Measurements from ENCODE around the gene IMPG1.

The IMPG1 gene

GRCh38 chr6:75884822-75885221, 187.6 kb downstream of the IMPG1 start:
- in situ Hi-C loops (cut with MboI; ENCODE audit: low sequenced_read_pairs, unreplicated experiment) = no loop called here
- TF ChIP-seq, protein P1, sequence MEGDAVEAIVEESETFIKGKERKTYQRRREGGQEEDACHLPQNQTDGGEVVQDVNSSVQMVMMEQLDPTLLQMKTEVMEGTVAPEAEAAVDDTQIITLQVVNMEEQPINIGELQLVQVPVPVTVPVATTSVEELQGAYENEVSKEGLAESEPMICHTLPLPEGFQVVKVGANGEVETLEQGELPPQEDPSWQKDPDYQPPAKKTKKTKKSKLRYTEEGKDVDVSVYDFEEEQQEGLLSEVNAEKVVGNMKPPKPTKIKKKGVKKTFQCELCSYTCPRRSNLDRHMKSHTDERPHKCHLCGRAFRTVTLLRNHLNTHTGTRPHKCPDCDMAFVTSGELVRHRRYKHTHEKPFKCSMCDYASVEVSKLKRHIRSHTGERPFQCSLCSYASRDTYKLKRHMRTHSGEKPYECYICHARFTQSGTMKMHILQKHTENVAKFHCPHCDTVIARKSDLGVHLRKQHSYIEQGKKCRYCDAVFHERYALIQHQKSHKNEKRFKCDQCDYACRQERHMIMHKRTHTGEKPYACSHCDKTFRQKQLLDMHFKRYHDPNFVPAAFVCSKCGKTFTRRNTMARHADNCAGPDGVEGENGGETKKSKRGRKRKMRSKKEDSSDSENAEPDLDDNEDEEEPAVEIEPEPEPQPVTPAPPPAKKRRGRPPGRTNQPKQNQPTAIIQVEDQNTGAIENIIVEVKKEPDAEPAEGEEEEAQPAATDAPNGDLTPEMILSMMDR (IDR thresholded peaks at IDR 0.05; ENCODE audit: borderline replicate concordance, control extremely low read depth, extremely low read depth, insufficient read depth, missing control alignments) = no peak
- DNase-seq (ENCODE audit: low spot score) = no peak

DNA sequence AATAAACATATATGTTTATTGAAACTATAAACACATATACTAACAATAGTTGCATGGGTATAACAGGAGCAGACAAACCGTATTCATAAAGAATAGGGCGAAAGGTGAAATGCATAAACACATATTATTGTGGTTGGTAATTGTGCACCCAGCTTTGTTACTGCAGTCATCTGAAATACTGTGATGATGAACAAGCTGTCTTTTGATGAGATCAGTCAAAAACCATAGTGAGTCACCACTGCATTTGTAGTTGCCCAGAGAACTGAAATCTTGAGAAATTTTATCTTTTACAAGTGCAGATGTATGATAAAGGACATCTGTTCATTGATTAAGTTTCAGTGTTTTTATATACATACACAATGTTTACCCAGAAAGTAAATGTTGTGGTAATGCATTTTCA, 189.7 kb downstream of the IMPG1 start:
- TF ChIP-seq, protein P1 (IDR thresholded peaks at IDR 0.05; ENCODE audit: borderline replicate concordance, control extremely low read depth, extremely low read depth, insufficient read depth, missing control alignments) = no peak
- no peak for DNase-seq (ENCODE audit: low spot score)
- in situ Hi-C loops (cut with MboI; ENCODE audit: low sequenced_read_pairs, unreplicated experiment) = no loop called here

DNA sequence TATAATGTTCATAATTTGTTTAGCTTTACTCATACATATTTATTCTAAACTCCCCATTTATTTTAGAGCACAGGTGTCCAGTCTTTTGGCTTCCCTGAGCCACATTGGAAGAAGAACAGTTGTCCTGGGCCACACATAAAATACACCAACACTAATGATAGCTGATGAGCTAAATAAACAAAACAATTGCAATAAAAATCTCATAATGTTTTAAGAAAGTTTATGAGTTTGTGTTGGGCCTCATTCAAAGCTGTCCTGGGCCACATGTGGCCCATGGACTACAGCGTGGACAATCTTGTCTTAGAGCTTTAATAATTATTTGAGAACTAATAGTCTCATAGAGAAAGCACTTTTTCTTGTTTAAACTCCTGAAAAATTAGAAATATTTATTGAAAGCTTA, 192.2 kb downstream of the IMPG1 start:
- in situ Hi-C loops (cut with MboI; ENCODE audit: low sequenced_read_pairs, unreplicated experiment) = no loop called here
- DNase-seq (ENCODE audit: low spot score) = no peak

DNA sequence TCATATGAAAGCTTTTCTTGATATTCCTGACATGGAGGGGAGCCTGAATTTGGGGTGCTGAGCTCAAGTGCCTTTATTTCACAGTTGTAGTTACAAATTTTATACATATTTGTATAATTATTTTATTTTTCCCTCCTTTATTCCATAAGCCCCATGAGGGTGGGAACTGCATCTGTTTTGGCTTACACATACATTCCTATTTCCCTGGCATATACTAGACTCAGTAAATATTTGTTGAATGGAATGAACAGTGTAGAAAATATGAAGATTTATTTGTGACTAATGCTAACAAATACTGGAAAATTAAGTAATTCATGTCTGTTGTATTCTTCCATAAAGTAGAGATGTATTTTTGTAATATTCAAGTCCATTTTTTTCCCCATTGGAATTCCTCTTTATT, 196.3 kb downstream of the IMPG1 start:
- DNase-seq (ENCODE audit: low spot score) = no peak
- in situ Hi-C loops (cut with MboI; ENCODE audit: low sequenced_read_pairs, unreplicated experiment) = no loop called here
- TF ChIP-seq, protein P1 (IDR thresholded peaks at IDR 0.05; ENCODE audit: borderline replicate concordance, control extremely low read depth, extremely low read depth, insufficient read depth, missing control alignments) = no peak

More for the DNA sequence above, 192.2 kb downstream of the IMPG1 start:
- TF ChIP-seq, protein P1 (IDR thresholded peaks at IDR 0.05; ENCODE audit: borderline replicate concordance, control extremely low read depth, extremely low read depth, insufficient read depth, missing control alignments) = no peak

DNA sequence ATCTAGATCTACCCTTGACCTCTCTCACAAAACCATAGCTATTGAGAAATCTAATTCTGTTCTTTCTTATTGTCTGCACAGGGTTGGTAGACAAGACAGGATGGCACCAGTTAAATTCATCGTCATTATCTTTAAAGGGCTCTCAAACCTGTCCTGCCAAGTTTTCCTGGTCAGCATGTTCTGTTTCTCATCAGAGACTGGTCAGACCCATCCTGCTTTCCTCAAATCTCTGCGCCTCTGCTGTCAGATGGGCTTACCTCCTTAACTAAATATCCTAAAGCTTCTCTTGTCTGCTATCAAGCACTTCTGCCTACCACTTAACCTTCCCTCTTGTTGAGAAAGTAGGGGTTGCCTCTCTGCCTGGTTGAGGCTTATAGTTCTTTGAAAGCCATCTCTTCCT, 198.2 kb downstream of the IMPG1 start:
- in situ Hi-C loops (cut with MboI; ENCODE audit: low sequenced_read_pairs, unreplicated experiment) = no loop called here
- TF ChIP-seq, protein P1 (IDR thresholded peaks at IDR 0.05; ENCODE audit: borderline replicate concordance, control extremely low read depth, extremely low read depth, insufficient read depth, missing control alignments) = no peak
- DNase-seq (ENCODE audit: low spot score) = no peak
